ENCODE results near the gene TUBGCP2.

TUBGCP2 gene

GRCh38 chr10:133336577-133337369 lies 28.1 kb upstream of the TUBGCP2 start, which contains the start of gene CALY:
CALY (minus strand) TSS chr10:133336896; CDS start chr10:133328989, 7,907 bp downstream.
- ChIA-PET CTCF (interaction anchor here (1.0 kb wide), 1 partner anchor 18 kb away, joined by 3 read pairs; no protein-coding TSS in a partner anchor), POLR2A (ENCODE audit: low non-redundant PET) (interaction anchor here (0.5 kb wide), 1 partner anchor 12 kb away, joined by 3 read pairs; no protein-coding TSS in a partner anchor)
- DNase-seq (ENCODE audit: low spot score): peak; percentile 75

GRCh38 chr10:133336118-133336576 lies 27.5 kb upstream of the TUBGCP2 start:
- DNase-seq (ENCODE audit: low spot score): no peak
- ChIA-PET POLR2A (ENCODE audit: low non-redundant PET) (interaction anchor here (0.5 kb wide), 1 partner anchor 12 kb away, joined by 3 read pairs; no protein-coding TSS in a partner anchor), CTCF (interaction anchor here (1.0 kb wide), 1 partner anchor 17 kb away, joined by 3 read pairs; no protein-coding TSS in a partner anchor)
- no peak overlapping the region for H3K27ac ChIP-seq
- no peak for TF ChIP-seq CTCF (conservative IDR thresholded peaks at IDR 0.05; ENCODE audit: low read depth)

More at GRCh38 chr10:133336577-133337369, 28.1 kb upstream of the TUBGCP2 start, which contains the start of gene CALY:
- TF ChIP-seq CTCF (conservative IDR thresholded peaks at IDR 0.05; ENCODE audit: low read depth): no peak
- no peak within 1 kb of the TSS for H3K27ac ChIP-seq

GRCh38 chr10:133335246-133336117 lies 26.8 kb upstream of the TUBGCP2 start:
- peak; percentile 58 for DNase-seq (ENCODE audit: low spot score)
- ChIA-PET CTCF (no interaction called here), POLR2A (ENCODE audit: low non-redundant PET) (interaction anchor here (0.6 kb wide), 1 partner anchor 22 kb away, joined by 3 read pairs; no protein-coding TSS in a partner anchor)
- no peak for TF ChIP-seq CTCF (conservative IDR thresholded peaks at IDR 0.05; ENCODE audit: low read depth)
- H3K27ac ChIP-seq: no peak overlapping the region

- no peak for DNase-seq (ENCODE audit: low spot score)
- CTCF ChIA-PET: no interaction called here
- POLR2A ChIA-PET (ENCODE audit: low non-redundant PET): no interaction called here
- no peak for TF ChIP-seq CTCF (conservative IDR thresholded peaks at IDR 0.05; ENCODE audit: low read depth)
- no peak overlapping the region for H3K27ac ChIP-seq
Measured at GRCh38 chr10:133334503-133335245, 26.0 kb upstream of the TUBGCP2 start.

GRCh38 chr10:133332936-133333699 lies 24.4 kb upstream of the TUBGCP2 start:
- CTCF ChIA-PET: interaction anchor here (0.5 kb wide), 1 partner anchor 49 kb away, joined by 5 read pairs; no protein-coding TSS in a partner anchor
- no peak for TF ChIP-seq CTCF (conservative IDR thresholded peaks at IDR 0.05; ENCODE audit: low read depth)
- DNase-seq (ENCODE audit: low spot score): no peak
- H3K27ac ChIP-seq: no peak overlapping the region
- POLR2A ChIA-PET (ENCODE audit: low non-redundant PET): no interaction called here
